ENCODE data around the gene ACTMAP. TPM values are rescaled to one million over a fixed set of nuclear protein-coding genes. Genes with fewer than 3 reads are reported as not detected.
"Not testable (repeated sequence)": the region's sequence is repeated elsewhere in the genome, so short reads cannot be mapped to it uniquely, and the experiment has no call there.

ACTMAP gene
- total RNA-seq, 1 experiment from 2014 or later: 16.8 TPM

- intact Hi-C loops (cut with micrococcal nuclease): no loop called here
- no peaks in the 10 kb centered on the region for H3K9me2 ChIP-seq (ENCODE audit: insufficient read depth)
- H2AFZ ChIP-seq (ENCODE audit: low read depth, low read length, poor library complexity, severe bottlenecking): no peak overlapping the region
- H3K4me3 ChIP-seq (replicated peaks in 1 of 2; ENCODE audit: low read depth in 1 of 2, low read length in 2 of 2): no peak overlapping the region
- ChIA-PET RAD21 (ENCODE audit: low non-redundant PET in 1 of 2, low total read pairs in 2 of 2, uncharacterized antibody in 2 of 2, unreplicated experiment in 2 of 2) (no interaction called here), POLR2A (interaction anchor here (1.7 kb wide), 1 partner anchor 9 kb away, joined by 4 read pairs; the partner anchor contains the start of gene RAB4B), CTCF (no interaction called here)
- no peak overlapping the region for H3K9ac ChIP-seq (ENCODE audit: low read length)
- ATAC-seq: no peak
- peaks cover 3% of the 10 kb centered on the region; the same call in 1 of the 2 replicates for H3K79me2 ChIP-seq (ENCODE audit: insufficient read depth, low read length)
- no peak for TF ChIP-seq EGR1 (IDR thresholded peaks at IDR 0.05; ENCODE audit: low read depth)
- no peak for TF ChIP-seq ZNF274 (IDR thresholded peaks at IDR 0.05; ENCODE audit: low read depth, low read length)
- TF ChIP-seq CTCF (IDR thresholded peaks at IDR 0.05 in 2 of 3, conservative IDR thresholded peaks at IDR 0.05 in 1 of 3; ENCODE audit: borderline replicate concordance in 1 of 3, insufficient read depth in 1 of 3, low read depth in 2 of 3, low read length in 2 of 3): no peak
- no peak for TF ChIP-seq REST (IDR thresholded peaks at IDR 0.05; ENCODE audit: low read depth)
- TF ChIP-seq ELF1 (IDR thresholded peaks at IDR 0.05; ENCODE audit: borderline replicate concordance, low read depth): no peak
- no peak for TF ChIP-seq FOSL1 (IDR thresholded peaks at IDR 0.05; ENCODE audit: low read depth)
- no peak for TF ChIP-seq ZBTB33 (IDR thresholded peaks at IDR 0.05; ENCODE audit: extremely low read depth, insufficient replicate concordance, low read length)
- no peak for TF ChIP-seq EZH2 (IDR thresholded peaks at IDR 0.05)
- no peak for DNase-seq (ENCODE audit: low read depth, low spot score)
- H3K4me2 ChIP-seq (ENCODE audit: low read length): no peak overlapping the region
- H3K27me3 ChIP-seq (ENCODE audit: insufficient read depth, low read length): no peaks in the 10 kb centered on the region
- peaks cover 21 to 22% of the 10 kb centered on the region in 2 experiments; a peak in 3 of 4 replicates for H3K36me3 ChIP-seq (ENCODE audit: control insufficient read depth in 1 of 2, insufficient read depth in 2 of 2, low read length in 2 of 2)
- no peaks in the 10 kb centered on the region for H3K4me1 ChIP-seq (ENCODE audit: control insufficient read depth in 1 of 2, insufficient read depth in 2 of 2, low read length in 2 of 2)
- H3K27ac ChIP-seq (ENCODE audit: low read depth, low read length): no peak overlapping the region
- H3K9me3 ChIP-seq (ENCODE audit: control insufficient read depth in 1 of 2, insufficient read depth in 1 of 2, low read depth in 1 of 2, low read length in 2 of 2): no peaks in the 10 kb centered on the region
- no peaks in the 10 kb centered on the region for H4K20me1 ChIP-seq (ENCODE audit: insufficient read depth)
- no TSS peak for BruUV-seq (replicated peaks)
These were observed 18.6 kb upstream of the ACTMAP start for GRCh38 chr19:40768869-40769268.

- H4K20me1 ChIP-seq (ENCODE audit: insufficient read depth); DNase-seq (ENCODE audit: low read depth, low spot score); intact Hi-C loops (cut with micrococcal nuclease); H3K27ac ChIP-seq (ENCODE audit: low read depth, low read length); BruUV-seq (replicated peaks); ATAC-seq; H3K4me3 ChIP-seq (replicated peaks in 1 of 2; ENCODE audit: low read depth in 1 of 2, low read length in 2 of 2); H2AFZ ChIP-seq (ENCODE audit: low read depth, low read length, poor library complexity, severe bottlenecking); H3K9me2 ChIP-seq (ENCODE audit: insufficient read depth); CTCF ChIA-PET; H3K27me3 ChIP-seq (ENCODE audit: insufficient read depth, low read length); H3K9ac ChIP-seq (ENCODE audit: low read length); H3K4me2 ChIP-seq (ENCODE audit: low read length); H3K4me1 ChIP-seq (ENCODE audit: control insufficient read depth in 1 of 2, insufficient read depth in 2 of 2, low read length in 2 of 2); H3K9me3 ChIP-seq (ENCODE audit: control insufficient read depth in 1 of 2, insufficient read depth in 1 of 2, low read depth in 1 of 2, low read length in 2 of 2): not testable (repeated sequence)
- POLR2A ChIA-PET: interaction anchor here (1.3 kb wide), 1 partner anchor 12 kb away, joined by 5 read pairs; the partner anchor contains the start of gene RAB4B
- peaks cover 45% of the 10 kb centered on the region in 2 experiments; a peak in 3 of 4 replicates for H3K36me3 ChIP-seq (ENCODE audit: control insufficient read depth in 1 of 2, insufficient read depth in 2 of 2, low read length in 2 of 2)
- RAD21 ChIA-PET (ENCODE audit: low non-redundant PET in 1 of 2, low total read pairs in 2 of 2, uncharacterized antibody in 2 of 2, unreplicated experiment in 2 of 2): interaction anchor here in 1 of 2 experiments (0.6 kb wide), 1 partner anchor 12 kb away, joined by 3 read pairs; the partner anchor contains the start of gene RAB4B
- H3K79me2 ChIP-seq (ENCODE audit: insufficient read depth, low read length): peaks cover 28% of the 10 kb centered on the region
These were observed 16.1 kb upstream of the ACTMAP start for GRCh38 chr19:40766385-40766784.
